ENCODE measurements around the gene KMT2D. TPM values are rescaled to one million over a fixed set of nuclear protein-coding genes. Genes with fewer than 3 reads are reported as not detected.

KMT2D gene
- total and polyA plus RNA-seq, 2 of the 8 experiments (the other 6 are each of a cell fraction or from before 2014, with no cell fraction given), result 9.1 to 86.3 TPM

DNA sequence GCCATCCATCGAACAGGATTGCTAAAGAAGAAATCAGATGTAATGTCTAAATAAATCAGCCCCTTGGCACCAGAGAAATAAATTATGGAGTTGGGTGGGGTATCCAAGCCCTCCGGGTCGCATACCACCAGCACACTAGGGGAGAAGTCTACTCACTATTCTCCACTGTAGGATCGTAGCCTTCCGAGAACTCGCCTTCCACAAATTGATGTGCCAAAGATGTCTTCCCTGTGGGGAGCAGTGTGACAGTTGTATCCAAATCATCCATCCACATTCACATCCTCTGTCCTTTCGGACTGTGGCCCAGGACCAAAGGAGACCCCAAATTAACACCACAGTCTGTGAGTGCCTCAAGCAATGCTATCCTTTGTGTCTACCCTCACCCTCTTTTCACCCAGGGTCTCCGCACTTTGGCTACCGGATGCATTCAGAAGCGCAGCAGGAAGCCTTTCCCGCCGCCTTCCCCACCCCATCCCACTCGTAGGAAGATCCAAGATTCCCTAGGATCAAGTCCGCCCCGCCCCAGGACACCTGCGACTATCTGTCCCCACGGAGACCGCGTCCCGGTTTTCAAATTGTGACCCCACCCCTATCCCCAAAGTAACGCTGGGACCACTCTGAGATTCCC is 8.4 kb upstream of the KMT2D start:
- H4K20me1 ChIP-seq (replicated peaks in 1 of 2; ENCODE audit: control insufficient read depth in 1 of 2, insufficient read depth in 2 of 2, low read length in 2 of 2), result no peaks in the 10 kb centered on the region
- ChIA-PET CTCF (ENCODE audit: partially characterized antibody) (interaction anchor here (0.6 to 10.0 kb wide), 8 partner anchors 18 to 162 kb away, joined by 3 to 129 read pairs (median 4); partner anchors contain the start of gene DHH), POLR2A (ENCODE audit: partially characterized antibody) (interaction anchor here (1.0 to 3.6 kb wide), 10 partner anchors 9 to 74 kb away, joined by 3 to 32 read pairs (median 4); partner anchors contain the start of genes DHH, KMT2D and TUBA1B)
- DNase-seq (ENCODE audit: low read depth in 1 of 2, low spot score in 2 of 2) (peak in 1 of 2 experiments; percentile 58), FAIRE-seq (no peak)
- 28% methylated on average over 21 of the region's 21 CpGs; no CpG with 5 or more reads in 1 of the 2 experiments for WGBS, 2 experiments (ENCODE audit: extremely low coverage in 1 of 2, insufficient coverage in 1 of 2, insufficient read length in 1 of 2, insufficient replicate concordance in 2 of 2, low coverage in 1 of 2, low lambda C conversion rate in 2 of 2, missing lambda C conversion rate in 1 of 2)
- no peak overlapping the region for H3K18ac ChIP-seq (ENCODE audit: extremely low read depth, low read length)
- peak overlapping the region; percentile 70 to 93 (median 80) for H3K4me3 ChIP-seq (ENCODE audit: extremely low read depth in 1 of 4, insufficient read depth in 2 of 4, low read depth in 3 of 4, low read length in 4 of 4)
- no peak overlapping the region for H4K91ac ChIP-seq (replicated peaks; ENCODE audit: insufficient read length, low read length)
- no peak overlapping the region for H3K27ac ChIP-seq (ENCODE audit: low read depth, low read length)
- no peak overlapping the region for H2BK15ac ChIP-seq (ENCODE audit: low read length)
- no peak overlapping the region for H4K8ac ChIP-seq (ENCODE audit: extremely low read depth, insufficient read depth, low read length)
- peaks cover 2 to 6% (median 4%) of the 10 kb centered on the region in 4 experiments; a peak in 5 of 7 replicates for H3K4me1 ChIP-seq (replicated peaks in 1 of 4; ENCODE audit: control insufficient read depth in 3 of 4, insufficient read depth in 4 of 4, low read length in 3 of 4)
- no peak overlapping the region for H3K4ac ChIP-seq (replicated peaks; ENCODE audit: insufficient read length, low read depth, low read length)
- H3K14ac ChIP-seq (ENCODE audit: insufficient read length), result no peak overlapping the region
- H3K9me3 ChIP-seq (ENCODE audit: insufficient read depth in 2 of 2, low read depth in 1 of 2, low read length in 1 of 2), result no peaks in the 10 kb centered on the region
- H2AK5ac ChIP-seq (ENCODE audit: low read depth, low read length), result no peak overlapping the region
- no peaks in the 10 kb centered on the region for H3K79me1 ChIP-seq (ENCODE audit: low read depth, low read length)
- H4K5ac ChIP-seq (ENCODE audit: insufficient read length, low read depth, low read length), result no peak overlapping the region
- H2BK120ac ChIP-seq (replicated peaks; ENCODE audit: low read depth, low read length), result no peak overlapping the region
- H2BK12ac ChIP-seq (ENCODE audit: low read depth, low read length), result no peak overlapping the region
- peak overlapping the region; percentile 66; the same call in 1 of the 2 replicates for H2BK20ac ChIP-seq (ENCODE audit: low read length)
- H3K36me3 ChIP-seq (ENCODE audit: control insufficient read depth in 2 of 4, insufficient read depth in 4 of 4, low read length in 3 of 4), result no peaks in the 10 kb centered on the region
- no peaks in the 10 kb centered on the region for H3K79me2 ChIP-seq (ENCODE audit: control insufficient read depth in 1 of 2, insufficient read depth in 2 of 2, low read length in 2 of 2)
- peak overlapping the region in 1 of 4 experiments; percentile 24; a peak in 1 of 7 replicates for H3K9ac ChIP-seq (replicated peaks in 1 of 4; ENCODE audit: extremely low read depth in 1 of 4, low read depth in 3 of 4, low read length in 3 of 4)
- H3K27me3 ChIP-seq (replicated peaks in 1 of 4; ENCODE audit: control insufficient read depth in 3 of 4, extremely low read depth in 1 of 4, insufficient read depth in 3 of 4, low read length in 3 of 4), result peaks cover 0 to 8% (median 3%) of the 10 kb centered on the region in 4 experiments; a peak in 5 of 7 replicates
- H3K56ac ChIP-seq (replicated peaks; ENCODE audit: insufficient read length, low read depth, low read length), result no peak overlapping the region
- H2AFZ ChIP-seq (ENCODE audit: low read length), result no peak overlapping the region
- H3K23ac ChIP-seq (ENCODE audit: insufficient read length), result no peak overlapping the region
- H2BK5ac ChIP-seq (ENCODE audit: low read depth, low read length), result no peak overlapping the region
- peak overlapping the region; percentile 87 to 93 for H3K4me2 ChIP-seq (ENCODE audit: insufficient read depth in 1 of 2, low read depth in 2 of 2, low read length in 2 of 2)
- peaks cover 11% of the 10 kb centered on the region for H3K23me2 ChIP-seq (ENCODE audit: low read depth, low read length)
- TF ChIP-seq BACH1 (IDR thresholded peaks at IDR 0.05; ENCODE audit: low read length) (no peak), NANOG (IDR thresholded peaks at IDR 0.05; ENCODE audit: insufficient read depth, low read depth, low read length, poor library complexity, severe bottlenecking) (no peak), BRCA1 (IDR thresholded peaks at IDR 0.05; ENCODE audit: low read depth, low read length) (no peak), GABPA (IDR thresholded peaks at IDR 0.05; ENCODE audit: borderline replicate concordance, insufficient read depth, low read length) (no peak), RNF2 (IDR thresholded peaks at IDR 0.05; ENCODE audit: borderline replicate concordance, low read depth, low read length, missing control alignments, poor library complexity, severe bottlenecking) (no peak), KDM1A (IDR thresholded peaks at IDR 0.05; ENCODE audit: borderline replicate concordance, low read length) (no peak), RXRA (IDR thresholded peaks at IDR 0.05; ENCODE audit: insufficient read depth, low read depth, low read length) (no peak), CEBPB (IDR thresholded peaks at IDR 0.05; ENCODE audit: low read depth, low read length) (no peak), SIX5 (IDR thresholded peaks at IDR 0.05; ENCODE audit: low read depth, low read length) (no peak), JUN (IDR thresholded peaks at IDR 0.05; ENCODE audit: low read depth, low read length) (no peak), CBX5 (IDR thresholded peaks at IDR 0.05; ENCODE audit: low read depth, low read length) (no peak), PHF8 (conservative IDR thresholded peaks at IDR 0.05; ENCODE audit: low read depth, low read length) (no peak), NRF1 (IDR thresholded peaks at IDR 0.05; ENCODE audit: low read depth, low read length) (no peak)

All from H1 (cell line).